Mononuclear cell (primary cell): ENCODE data around the gene TSPY1. TPM values are rescaled to one million over a fixed set of nuclear protein-coding genes. Genes with fewer than 3 reads are reported as not detected.
"Not testable (repeated sequence)": the region's sequence is repeated elsewhere in the genome, so short reads cannot be mapped to it uniquely, and the experiment has no call there.

ENCODE experiments used
- H3K27me3 ChIP-seq: 2 replicates; pipeline ENCODE4 v1.6.0; 2011; ENCODE audit warnings: low read length, control low read depth; ENCODE audit not compliant: insufficient read depth
- H3K4me1 ChIP-seq: 2 replicates; pipeline ENCODE4 v1.5.1; 2011; ENCODE audit warnings: mild to moderate bottlenecking, low read length, control low read depth; ENCODE audit not compliant: insufficient read depth
- H3K4me3 ChIP-seq: 2 replicates; pipeline ENCODE4 v1.5.1; 2011; ENCODE audit warnings: mild to moderate bottlenecking, low read length, moderate library complexity
- H3K9me3 ChIP-seq: 2 replicates; pipeline ENCODE4 v1.5.1; 2011; ENCODE audit warnings: low read depth, mild to moderate bottlenecking, control low read depth, low read length
- total RNA-seq: library from RNA; depleted of rRNA; stranded (reverse); fragments of >200 nt; gene quantifications from one replicate; pipeline ENCODE4 v1.2.3, GENCODE V29; 2012

TSPY1 gene, protein sequence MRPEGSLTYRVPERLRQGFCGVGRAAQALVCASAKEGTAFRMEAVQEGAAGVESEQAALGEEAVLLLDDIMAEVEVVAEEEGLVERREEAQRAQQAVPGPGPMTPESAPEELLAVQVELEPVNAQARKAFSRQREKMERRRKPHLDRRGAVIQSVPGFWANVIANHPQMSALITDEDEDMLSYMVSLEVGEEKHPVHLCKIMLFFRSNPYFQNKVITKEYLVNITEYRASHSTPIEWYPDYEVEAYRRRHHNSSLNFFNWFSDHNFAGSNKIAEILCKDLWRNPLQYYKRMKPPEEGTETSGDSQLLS
- not detected for total RNA-seq

DNA sequence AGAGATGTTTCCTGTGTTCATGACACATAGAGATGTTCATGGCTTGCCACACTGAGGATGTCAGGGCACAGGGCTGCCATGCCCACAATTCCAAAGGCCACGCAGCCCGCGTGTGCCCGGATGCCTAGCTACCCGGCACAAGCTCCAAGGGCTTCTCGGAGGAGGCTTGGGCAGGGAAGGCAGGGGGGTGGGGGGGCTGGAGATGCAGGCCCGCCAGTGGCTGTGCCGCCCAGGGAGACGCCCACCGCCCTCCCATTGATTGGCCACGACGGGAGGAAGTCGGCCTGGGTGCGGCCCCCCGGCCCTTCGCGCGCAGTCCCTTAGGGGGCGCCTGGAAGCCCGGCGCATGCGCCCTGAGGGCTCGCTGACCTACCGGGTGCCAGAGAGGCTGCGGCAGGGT is at the start of gene TSPY1:
TSS of gene TSPY1 (plus strand) at position 301 of the 400 bp plus-strand sequence. CDS start at position 347, 46 bp downstream.
- H3K9me3 ChIP-seq, H3K27me3 ChIP-seq, H3K4me3 ChIP-seq, H3K4me1 ChIP-seq: not testable (repeated sequence)

DNA sequence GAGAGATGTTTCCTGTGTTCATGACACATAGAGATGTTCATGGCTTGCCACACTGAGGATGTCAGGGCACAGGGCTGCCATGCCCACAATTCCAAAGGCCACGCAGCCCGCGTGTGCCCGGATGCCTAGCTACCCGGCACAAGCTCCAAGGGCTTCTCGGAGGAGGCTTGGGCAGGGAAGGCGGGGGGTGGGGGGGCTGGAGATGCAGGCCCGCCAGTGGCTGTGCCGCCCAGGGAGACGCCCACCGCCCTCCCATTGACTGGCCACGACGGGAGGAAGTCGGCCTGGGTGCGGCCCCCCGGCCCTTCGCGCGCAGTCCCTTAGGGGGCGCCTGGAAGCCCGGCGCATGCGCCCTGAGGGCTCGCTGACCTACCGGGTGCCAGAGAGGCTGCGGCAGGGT is 20.2 kb downstream of the TSPY1 start, which contains the start of gene TSPY9:
TSS of gene TSPY9 (plus strand) at position 301 of the 400 bp plus-strand sequence. CDS start at position 347, 46 bp downstream.
- not testable (repeated sequence) for H3K4me1 ChIP-seq, H3K27me3 ChIP-seq, H3K9me3 ChIP-seq

DNA sequence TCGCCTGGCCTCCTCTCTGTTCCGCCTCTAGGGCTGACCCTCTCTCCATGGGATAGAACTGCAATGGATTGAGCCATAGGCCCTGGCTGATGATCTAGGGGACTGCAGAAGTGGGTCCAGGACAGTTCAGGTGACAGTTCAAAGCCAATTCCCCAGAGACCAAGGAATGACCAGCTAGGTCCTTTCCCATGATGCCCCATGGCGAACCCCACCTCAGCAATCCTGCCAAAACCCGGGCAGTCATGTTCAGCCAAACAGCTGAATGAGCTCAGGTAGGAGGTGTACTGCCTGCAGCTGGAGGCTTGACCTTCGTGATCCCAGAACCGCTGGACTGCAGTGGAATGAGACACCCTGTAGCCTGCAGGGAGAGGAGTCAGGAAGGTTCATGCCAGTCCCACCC is 37.6 kb downstream of the TSPY1 start:
- not testable (repeated sequence) for H3K9me3 ChIP-seq, H3K4me1 ChIP-seq, H3K4me3 ChIP-seq

More for the DNA sequence above, 20.2 kb downstream of the TSPY1 start, which contains the start of gene TSPY9:
- H3K4me3 ChIP-seq: not testable (repeated sequence)

DNA sequence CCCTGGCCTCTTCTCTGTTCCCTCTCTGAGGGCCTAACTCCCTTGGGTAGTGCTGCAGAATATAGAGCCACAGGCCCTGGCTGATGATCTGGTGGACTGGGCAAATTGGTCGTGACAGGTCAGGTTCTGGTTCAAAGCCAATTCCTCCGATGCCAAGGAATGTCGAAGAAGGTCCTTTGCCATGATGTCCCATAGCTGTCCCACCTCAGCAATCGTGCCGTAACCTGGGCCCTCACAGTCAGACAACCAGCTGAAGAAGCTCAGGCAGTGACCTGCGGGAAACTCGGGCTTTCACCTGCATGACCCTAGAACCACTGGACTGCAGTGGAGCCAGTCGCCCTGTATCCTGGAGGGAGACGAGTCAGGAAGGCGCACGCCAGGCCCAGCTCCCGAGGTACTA is 49.5 kb downstream of the TSPY1 start:
- H3K9me3 ChIP-seq, H3K4me1 ChIP-seq, H3K4me3 ChIP-seq, H3K27me3 ChIP-seq: not testable (repeated sequence)

More for the DNA sequence above, 37.6 kb downstream of the TSPY1 start:
- H3K27me3 ChIP-seq: not testable (repeated sequence)

Other genes starting within 250 kb of the TSPY1 start
- not detected for gene TSPY4, start 129.5 kb upstream of the TSPY1 start, total RNA-seq
- not detected for gene TSPY8, start 109.2 kb upstream of the TSPY1 start, total RNA-seq
- gene TSPY3, start 68.5 kb upstream of the TSPY1 start, total RNA-seq: not detected
- not detected for gene TSPY9, start 20.3 kb downstream of the TSPY1 start, total RNA-seq
- gene TSPY10, start 60.9 kb downstream of the TSPY1 start, total RNA-seq: not detected